ENCODE data around the gene SMYD3. TPM values are rescaled to one million over a fixed set of nuclear protein-coding genes. Genes with fewer than 3 reads are reported as not detected.

Gene SMYD3
- total and polyA plus RNA-seq, 2 of the 13 experiments (the other 11 are each of a cell fraction or from before 2014, with no cell fraction given) = 27.7 to 35.8 TPM

GRCh38 chr1:246515390-246516005, 8.4 kb upstream of the SMYD3 start (continued):
- TF ChIP-seq ZNF616 (CRISPR knock-in tag; IDR thresholded peaks at IDR 0.05; ENCODE audit: low read depth) (no peak), ATAD3A (CRISPR knock-in tag; IDR thresholded peaks at IDR 0.05) (no peak), FOXK1 (CRISPR knock-in tag; IDR thresholded peaks at IDR 0.05; ENCODE audit: borderline replicate concordance, low read depth) (no peak), FOXP4 (CRISPR knock-in tag; IDR thresholded peaks at IDR 0.05) (no peak), ZIK1 (CRISPR knock-in tag; IDR thresholded peaks at IDR 0.05; ENCODE audit: borderline replicate concordance, low read depth) (no peak), RARA (CRISPR knock-in tag; IDR thresholded peaks at IDR 0.05) (no peak), NCOA2 (CRISPR knock-in tag; IDR thresholded peaks at IDR 0.05) (no peak), TEF (CRISPR knock-in tag; IDR thresholded peaks at IDR 0.05) (no peak), SMC3 (IDR thresholded peaks at IDR 0.05; ENCODE audit: low read length) (no peak), ZMYM2 (CRISPR knock-in tag; IDR thresholded peaks at IDR 0.05) (0 out of 2 replicates have a peak, but pooled peaks have one; percentile 67), IRX3 (CRISPR knock-in tag; IDR thresholded peaks at IDR 0.05; ENCODE audit: borderline replicate concordance, low read depth) (no peak), ZNF556 (CRISPR knock-in tag; IDR thresholded peaks at IDR 0.05; ENCODE audit: borderline replicate concordance) (no peak), ZNF83 (CRISPR knock-in tag; IDR thresholded peaks at IDR 0.05; ENCODE audit: borderline replicate concordance) (no peak), RBM22 (optimal IDR thresholded peaks at IDR 0.05; ENCODE audit: low read length) (no peak), ZNF619 (CRISPR knock-in tag; IDR thresholded peaks at IDR 0.05) (no peak), EHMT2 (IDR thresholded peaks at IDR 0.05; ENCODE audit: borderline replicate concordance, low read depth, low read length) (no peak), ZNF251 (CRISPR knock-in tag; IDR thresholded peaks at IDR 0.05) (no peak), ZBTB21 (CRISPR knock-in tag; IDR thresholded peaks at IDR 0.05) (no peak), ZNF850 (CRISPR knock-in tag; conservative IDR thresholded peaks at IDR 0.05) (no peak), ZNF280D (CRISPR knock-in tag; IDR thresholded peaks at IDR 0.05) (peak; percentile 98)
